Activated CD8-positive, alpha-beta memory T cell treated with anti-CD3 and anti-CD28 coated beads, Interleukin-2, amount 50 U/mL, for 4 hours (primary cell): Measurements from ENCODE around the gene GPRC5B.

Experiments
- DNase-seq: peaks from one replicate; pipeline ENCODE4 v3.0.0-alpha.2; 2020

The GPRC5B gene

DNA sequence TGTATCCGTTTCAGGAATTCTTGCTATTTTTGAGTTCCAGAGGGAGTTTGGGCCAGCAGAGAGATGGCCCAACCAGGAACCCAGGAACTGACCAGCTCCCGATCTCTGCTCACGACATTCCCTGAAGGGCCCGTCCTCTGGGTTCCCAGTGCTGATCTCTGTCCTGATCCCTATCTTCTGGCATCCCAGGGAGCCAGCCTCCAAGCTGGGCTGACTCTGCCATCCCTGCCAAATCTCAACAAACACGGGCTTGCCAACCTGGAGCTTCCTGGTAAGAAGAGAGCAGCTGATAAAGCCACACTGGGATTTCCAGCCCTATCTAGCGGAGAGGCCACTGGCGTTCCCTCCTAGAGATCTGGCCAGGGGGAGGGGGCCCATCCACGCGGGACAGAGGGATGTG, 16.2 kb downstream of the GPRC5B start:
- DNase-seq = no peak

DNA sequence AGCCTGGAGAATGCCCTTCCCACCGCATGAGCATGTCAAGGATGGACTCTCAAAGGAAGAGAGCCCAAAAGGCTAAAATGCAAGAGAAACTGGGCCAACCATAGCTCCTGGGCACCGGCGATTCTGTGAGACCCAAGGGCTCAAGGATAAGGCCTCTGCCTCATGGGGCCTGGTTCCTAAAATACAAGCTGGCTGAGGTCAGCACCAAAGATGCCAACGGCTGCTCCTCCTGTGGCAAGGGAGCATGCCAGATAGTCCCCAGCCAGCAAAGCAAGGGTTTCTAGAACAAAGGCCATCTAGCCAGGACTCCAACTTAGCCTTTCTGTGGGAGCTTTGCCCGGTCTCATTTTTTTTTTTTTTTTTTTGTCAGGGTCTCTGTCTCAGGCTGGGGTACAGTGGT, 20.1 kb downstream of the GPRC5B start:
- DNase-seq = no peak

DNA sequence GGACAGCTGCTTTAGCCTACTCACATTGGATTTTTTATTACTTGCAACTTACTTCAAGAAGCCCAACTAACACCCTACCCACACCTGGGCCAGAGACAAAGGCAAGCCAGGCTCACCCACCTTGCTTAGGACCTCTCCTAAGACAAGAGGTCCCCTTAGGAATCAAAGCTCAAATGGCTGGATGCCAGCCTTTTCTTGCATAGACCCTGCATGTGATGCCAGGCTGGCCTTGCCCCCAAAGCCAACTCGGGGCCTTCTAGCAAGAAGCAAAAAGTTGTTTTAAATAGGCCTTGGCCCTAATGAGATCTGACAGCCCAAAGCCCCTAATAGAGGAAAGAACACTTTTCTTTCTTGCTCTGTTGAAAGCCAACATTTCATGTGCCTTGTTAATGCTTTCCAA, 20.7 kb downstream of the GPRC5B start:
- no peak for DNase-seq

DNA sequence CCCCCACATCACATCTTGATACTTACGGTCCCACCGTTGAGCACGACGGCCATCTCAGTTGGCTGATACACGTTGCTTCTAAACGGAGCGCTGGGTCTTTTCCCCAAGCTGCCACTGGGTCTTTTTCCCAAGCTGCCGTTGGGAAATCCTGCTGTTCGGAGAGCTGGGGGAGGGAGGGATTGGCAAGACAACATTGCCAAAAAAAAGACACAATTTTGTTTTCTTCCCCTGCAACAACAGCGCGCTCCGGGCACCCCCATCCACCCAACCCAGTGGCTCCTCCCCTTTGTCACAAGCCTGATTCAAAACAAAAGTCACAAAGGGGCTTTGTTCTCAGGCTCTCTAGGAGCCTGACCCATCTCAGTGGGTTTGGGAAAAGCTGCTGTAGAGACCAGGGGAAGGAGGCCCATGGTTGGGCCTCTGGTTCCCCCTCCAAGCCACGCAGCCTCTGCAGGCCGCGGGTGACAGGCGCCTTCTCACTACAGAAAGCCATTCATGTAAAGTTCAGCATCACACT, 22.8 kb downstream of the GPRC5B start:
- DNase-seq = no peak

DNA sequence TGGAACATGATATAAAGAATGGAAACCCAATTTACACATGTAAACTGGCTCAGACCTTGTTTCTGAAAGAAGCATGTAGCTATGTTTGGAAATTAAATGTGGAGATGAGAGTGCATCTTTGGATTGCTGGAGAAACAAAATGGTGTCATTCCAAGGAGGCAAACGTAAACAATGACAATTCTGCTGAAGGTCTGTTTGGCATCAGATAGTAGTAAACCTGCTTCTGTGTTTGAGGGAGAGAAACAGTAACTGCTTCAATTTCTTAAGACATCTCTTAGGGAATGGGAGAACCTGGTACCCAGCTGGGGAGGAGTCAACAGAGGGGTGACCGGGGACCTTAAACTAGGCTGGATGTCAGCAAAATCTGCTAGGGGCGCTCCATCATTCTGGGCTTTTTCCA, 23.5 kb downstream of the GPRC5B start:
- no peak for DNase-seq

DNA sequence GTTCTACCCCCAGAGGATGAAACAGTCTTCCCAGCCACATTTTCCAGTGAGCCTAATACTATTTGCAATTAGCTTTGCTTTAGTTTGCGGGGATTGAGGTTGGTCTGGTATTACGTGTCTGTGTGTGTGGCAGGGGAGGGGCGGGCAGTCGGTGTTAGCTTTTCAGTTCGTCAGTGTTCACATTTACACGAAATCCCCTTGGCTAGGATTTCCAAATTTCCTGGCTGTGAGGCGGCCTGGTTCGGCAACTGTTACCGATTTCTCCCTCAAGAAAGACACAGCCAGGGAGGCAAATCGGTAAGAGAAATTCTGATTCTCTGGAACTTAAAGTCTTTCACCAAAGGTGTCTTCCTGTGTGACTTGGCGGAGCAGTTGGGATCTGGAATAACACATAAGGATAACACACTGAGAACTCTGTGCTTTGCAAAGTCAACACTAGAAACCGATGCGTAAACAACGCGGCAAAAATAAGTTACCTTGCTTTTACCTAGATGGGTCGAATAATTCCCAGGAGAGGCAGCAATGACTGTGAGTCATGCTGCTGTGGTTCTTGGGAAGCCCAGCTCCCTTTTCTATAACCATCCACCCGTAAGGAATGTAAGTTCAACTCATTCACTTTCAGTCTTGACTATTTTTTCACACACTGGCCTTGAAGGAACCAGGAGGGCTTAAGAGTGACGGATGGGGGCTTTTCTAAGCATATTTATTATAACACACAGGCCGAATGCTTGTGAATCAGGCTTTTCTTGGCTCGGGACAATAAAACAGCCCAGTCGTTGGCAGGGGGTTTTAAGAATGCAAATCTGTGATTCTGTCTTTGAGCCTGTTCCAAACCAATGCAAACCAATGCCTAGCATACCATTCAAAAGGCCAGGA, 24.2 kb downstream of the GPRC5B start:
- no peak for DNase-seq

DNA sequence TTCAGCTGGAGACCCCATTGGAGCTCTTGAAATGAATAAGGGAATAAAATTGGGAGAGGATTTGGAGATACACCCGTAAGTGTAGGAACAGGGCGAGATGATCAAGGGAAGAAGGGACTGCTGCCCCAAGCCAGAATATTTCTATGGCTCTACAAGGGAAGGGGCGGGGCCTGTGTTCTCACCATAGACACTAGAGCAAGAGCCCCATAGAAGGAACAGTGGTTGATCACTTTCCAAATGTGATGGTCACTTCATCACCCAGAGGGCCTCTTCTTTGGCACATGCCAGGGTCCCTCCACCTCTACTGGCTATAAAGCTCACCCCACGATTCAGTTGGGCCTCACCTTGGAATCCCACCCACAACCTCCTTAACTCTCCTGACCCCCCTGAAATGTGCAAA, 25.0 kb downstream of the GPRC5B start:
- no peak for DNase-seq

DNA sequence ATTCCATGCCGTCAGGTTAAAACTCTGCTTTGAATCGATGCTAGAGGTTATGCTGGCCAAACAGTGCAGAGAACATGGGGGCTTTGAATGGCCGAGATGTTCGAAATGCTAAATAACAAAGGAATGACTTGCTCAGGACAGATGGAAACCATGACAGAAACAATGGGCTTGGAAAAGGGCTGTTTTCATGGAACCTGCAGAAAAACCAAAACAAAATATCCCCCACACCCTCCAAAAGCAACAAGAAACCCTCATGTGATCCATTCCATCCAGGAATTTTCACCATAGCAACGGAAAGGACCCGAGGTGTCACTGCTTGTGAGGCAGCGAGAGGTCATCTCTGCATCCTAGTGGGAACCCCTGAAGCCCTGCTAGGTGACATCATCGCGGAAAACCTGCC, 25.5 kb downstream of the GPRC5B start:
- DNase-seq = no peak

DNA sequence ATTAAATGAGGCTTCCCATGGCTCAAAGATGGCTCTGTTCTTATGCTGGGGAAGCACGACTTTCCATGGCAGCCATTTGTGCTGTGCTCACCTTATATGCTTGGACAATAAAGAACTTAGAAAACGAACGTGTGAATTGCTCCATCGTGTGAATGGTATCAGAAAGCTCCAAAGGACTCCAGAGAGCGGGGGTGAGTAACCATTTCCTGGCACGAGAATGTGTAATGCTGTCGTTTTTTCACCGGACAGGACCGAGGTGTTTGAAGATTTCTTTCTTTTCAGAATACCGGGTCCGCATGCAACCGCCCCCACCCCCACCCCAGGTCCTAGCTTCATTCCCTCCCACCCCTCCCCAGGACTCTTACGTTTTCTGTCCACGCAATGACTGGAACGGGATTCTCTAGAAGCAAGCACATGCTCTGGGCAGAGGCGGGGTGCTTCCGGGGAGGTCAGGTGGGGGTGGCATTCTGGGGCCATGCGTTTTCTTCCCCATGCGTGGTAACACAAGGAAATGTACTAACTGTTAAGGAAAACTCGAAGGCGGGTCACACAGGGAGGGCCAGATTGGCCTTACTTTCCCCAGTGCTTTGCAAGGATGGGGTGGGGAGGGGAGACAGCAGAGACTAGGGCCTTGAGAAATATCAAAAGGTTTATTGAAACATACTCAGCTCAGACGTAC, 26.2 kb downstream of the GPRC5B start:
- no peak for DNase-seq

DNA sequence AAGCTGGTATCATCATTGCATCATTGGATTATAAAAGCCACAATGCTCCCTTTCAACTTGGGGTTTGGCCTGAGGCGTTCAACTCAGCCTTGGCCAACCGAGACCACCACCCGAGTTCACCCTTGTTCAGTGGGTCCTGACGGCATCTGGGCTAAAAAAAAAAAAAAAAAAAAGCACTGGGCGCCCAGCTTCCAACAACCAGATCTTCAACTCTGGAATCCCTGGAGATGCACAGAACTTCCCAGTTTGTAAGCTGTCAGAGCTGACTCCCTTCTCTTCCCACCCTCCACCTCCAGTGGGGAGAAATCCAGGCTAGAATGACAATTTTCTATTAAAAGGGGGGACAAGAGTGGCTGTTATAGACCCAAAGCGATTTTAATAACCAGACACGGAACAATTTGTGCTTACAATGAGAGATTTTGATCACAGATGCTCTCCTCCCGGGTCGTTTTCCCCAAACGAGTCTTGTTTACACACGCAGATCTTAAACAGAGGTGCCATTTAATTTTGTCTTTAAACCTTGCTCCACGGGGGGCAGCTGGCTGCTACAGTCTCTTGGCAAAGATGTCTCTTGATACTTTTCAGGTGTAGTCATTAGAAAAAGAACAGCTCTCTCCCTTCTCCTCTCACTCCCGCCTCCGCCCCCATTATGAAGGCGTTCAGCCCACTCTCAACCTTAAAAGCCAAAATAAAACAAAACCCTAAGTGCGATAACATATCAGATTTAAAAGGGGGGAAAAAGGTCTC, 26.9 kb downstream of the GPRC5B start:
- no peak for DNase-seq

DNA sequence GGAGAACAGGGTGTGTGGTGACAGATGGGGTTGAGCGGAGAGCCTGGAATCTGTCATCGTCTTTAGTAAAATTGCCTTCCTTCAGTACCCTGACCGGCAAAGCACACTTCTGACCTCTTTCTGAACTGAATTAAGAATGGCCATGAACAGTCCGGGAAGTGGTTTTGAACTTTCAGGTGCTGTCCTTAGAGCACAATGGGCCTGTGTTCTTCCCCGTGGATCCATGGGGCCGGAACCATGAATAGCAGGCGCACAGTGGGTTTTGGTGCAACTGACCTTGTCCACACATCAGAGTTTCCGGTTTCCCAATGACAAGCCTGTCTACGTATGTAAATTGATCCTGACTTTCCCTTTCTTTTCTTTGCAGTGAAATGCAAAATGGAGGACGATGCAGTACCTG, 28.5 kb downstream of the GPRC5B start:
- DNase-seq = no peak

DNA sequence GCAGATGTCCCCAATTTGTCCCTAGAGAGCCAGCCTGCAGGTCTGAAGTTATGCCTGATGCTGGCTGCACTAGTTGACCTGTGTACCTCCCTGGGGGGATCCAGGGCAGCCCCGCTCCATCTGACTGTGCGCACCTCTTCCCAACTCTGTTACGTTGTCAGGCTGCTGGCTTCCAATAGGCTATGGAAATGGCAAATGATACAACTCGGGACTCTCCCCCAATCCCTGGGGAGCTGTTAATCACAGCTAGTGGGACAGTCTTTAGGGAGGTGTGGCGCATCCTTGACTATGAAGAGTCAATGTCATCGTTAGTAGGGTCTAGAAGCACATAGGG, 30.1 kb downstream of the GPRC5B start:
- DNase-seq = no peak

DNA sequence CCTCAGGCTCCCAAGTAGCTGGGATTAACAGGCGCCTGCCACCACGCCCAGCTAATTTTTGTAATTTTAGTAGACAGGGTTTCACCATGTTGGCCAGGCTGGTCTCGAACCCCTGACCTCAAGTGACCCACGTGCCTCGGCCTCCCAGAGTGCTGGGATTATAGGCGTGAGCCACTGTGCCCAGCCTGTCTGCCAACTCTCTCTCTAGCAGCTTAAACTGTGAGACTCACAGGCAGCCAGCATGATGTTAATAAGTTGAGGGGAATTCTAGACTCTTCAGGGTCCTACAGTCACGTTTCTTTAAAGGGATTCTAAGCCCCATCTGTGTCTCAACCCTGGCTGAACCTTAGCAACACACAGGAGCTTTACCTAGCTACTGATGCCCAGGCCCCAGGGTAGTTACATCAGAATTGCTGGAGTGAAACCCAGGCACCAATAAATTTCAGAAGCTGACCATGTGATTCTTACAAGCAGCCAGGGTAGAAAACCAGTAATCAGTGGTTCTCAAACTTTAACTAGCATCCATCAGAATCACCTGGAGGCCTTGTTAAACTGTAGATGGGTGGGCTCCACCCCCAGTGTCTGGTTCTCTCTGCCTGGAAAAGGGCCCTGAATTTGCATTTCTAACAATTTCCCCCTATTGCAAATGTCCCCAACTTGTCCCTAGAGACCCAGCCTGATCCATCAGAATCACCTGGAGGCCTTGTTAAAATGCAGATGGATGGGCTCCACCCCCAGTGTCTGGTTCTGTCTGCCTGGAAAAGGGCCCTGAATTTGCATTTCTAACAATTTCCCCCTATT, 30.7 kb downstream of the GPRC5B start:
- no peak for DNase-seq

DNA sequence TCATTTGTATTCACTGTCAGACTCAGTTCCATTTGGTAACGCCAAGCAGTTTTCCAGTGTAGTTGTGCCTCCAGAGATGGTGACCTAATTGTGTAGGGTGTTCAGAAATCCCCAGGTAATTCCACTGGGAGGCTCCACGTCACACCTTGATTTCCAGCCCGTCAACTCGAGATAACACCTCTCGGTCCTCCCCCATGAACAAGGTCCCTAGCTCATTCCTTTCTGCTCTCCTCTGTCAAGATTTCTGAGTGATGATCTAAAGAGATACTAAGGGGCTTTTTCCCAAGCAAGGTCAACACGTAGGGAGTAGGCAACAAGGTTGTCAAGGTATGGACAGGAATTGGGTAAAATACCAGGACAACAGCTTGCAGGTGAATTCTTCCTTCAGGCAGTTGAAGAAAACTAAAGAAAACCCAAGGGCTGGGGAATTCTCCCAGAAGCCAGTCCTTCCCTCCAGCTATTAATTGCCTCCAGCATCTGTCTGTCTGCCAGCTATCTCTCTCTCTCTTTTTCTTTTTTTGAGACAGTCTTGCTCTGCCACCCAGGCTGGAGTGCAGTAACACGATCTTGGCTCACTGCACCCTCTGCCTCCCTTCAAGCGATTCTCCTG, 31.4 kb downstream of the GPRC5B start:
- no peak for DNase-seq

DNA sequence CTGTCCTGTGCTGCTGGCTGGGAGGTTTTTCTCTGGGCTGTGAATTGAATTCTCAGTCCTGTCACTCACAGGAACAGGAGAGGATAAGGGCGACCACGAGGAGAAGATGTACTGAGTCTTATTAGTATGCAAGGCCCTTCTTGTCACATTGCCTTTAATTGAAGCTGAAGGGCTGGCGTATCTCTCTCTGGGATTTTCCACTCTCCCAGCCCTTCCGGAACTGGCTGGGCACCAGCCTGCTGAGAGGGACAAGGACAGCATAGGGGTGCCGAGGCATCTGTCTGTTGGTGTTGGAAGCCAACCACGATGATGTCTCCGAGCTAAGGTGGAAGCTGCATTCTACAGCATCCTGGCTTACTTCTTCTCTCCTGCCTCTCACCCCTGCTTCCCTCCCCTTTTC, 33.2 kb downstream of the GPRC5B start:
- DNase-seq = no peak

DNA sequence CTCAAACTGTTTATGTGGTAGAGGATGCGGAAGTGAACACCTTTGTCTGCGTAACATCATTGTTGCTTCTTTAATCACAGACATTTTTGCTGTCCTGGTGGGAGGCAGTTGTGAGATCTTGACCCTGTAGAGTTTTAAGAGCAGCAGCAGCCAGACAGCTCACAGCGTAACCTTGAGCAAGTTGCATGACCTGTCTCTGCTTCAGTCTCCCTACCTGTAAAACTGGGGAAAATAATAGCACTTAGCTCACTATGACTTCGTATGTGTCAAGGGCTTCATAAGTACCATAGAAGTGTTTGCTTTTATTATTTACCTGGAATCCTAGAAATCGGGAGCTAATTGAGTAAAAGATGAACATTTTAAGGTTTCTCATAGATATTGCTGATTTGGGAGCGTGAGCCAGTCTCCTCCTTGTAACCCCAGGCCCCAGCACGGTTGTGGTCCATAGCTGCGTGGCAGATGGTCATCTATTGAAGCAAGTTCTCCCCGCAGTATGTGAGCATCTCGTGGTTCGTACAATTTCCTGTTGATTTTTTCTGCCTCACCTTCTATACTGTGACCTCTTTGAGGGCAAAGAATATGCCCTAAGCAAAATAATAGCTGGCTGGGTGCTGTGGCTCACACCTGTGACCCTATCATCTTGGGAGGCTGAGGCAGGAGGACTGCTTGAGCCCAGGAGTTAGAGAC, 34.4 kb downstream of the GPRC5B start:
- DNase-seq = no peak

DNA sequence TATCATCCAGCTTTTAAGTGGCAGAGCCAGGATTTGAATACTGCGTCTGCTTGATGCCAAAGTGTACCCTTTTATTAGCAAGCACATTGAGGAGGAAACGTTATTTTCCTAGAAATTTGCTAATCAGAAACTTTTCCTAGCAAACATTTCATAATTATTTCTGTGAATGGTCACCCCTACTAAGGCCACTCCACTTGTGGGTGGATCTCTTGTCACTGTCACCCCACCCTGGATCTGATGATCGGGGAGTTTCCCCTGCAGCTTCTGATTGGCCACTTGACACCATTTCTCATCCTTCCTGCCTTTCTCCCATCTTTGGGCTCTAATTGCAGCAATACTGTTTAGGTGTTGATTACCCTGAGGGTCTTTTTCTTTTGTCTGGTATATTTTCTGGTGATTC, 35.9 kb downstream of the GPRC5B start:
- no peak for DNase-seq

DNA sequence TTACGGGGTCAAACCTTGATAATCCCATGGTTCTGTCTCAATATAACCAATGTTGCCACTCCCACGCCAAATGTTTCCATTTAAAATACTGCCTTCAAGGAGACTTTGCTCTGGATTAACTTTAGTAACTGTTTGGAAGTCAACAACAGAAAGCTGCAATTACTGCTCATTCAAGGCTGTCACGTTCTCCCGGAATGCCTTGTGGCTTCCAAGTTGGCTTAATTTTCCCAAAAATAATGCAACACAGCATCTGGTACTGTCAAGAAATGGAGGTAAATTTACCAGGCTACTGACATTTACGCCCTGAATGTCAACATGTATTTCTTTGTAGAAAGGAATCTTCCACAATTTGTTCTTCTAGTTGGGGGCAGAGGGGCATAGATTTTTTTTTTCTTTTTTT, 38.2 kb downstream of the GPRC5B start:
- no peak for DNase-seq

DNA sequence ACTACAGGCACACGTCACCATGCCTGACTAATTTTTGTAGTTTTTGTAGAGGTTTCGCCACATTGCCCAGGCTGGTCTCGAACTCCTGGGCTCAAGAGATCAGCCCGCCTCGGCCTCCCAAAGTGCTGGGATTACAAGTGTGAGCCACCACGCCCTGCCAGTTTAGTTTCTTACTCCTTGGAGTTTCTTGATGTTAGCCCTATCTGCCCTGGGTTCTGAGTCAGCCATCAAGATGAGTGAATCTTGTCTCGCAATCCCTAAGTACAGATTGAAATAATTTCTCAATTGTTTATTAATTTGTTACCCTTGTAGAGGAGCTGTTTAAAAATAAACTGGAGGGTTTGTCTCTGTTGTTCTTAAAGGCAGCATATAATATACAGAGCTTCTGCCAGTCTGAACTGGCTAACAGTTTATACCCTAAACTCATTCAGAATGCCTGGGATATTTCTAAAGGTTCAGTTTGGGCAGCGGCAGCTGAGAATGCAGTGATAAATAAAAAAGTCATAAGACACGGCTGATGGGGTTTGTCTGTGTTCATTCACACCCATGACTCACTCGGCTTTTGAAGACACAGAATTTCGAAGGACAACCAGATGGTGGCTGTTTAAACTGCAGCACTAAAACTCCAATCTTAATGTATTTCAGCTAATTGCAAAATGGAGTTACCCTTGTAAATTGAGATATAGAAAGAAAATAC, 39.6 kb downstream of the GPRC5B start:
- DNase-seq = no peak

DNA sequence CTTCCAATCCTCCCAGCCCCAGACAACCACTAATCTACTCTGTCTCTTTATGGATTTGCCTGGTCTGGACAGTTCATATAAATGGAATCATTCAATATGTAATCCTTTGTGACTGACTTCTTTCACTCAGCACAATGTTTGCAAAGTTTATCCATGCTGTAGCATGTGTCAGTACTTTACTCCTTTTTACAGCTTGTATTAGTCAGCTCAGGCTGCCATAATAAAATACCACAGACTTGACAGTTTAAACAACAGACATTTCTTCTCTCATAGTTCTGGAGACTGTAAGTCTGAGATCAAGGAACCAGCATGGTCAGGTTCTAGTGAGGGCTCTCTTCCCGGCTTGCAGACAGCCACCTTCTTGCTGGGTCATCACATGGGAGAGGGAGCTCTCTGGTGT, 41.3 kb downstream of the GPRC5B start:
- DNase-seq = no peak
